Nephron progenitor cell (in vitro differentiated cells): ENCODE results near the gene PTPN5.
"Not testable (repeated sequence)": the region's sequence is repeated elsewhere in the genome, so short reads cannot be mapped to it uniquely, and the experiment has no call there.

Source experiments
- DNase-seq: peaks from one replicate; pipeline ENCODE4 v3.0.0; 2021
- H3K27ac Mint-ChIP-seq: 2 replicates; pipeline ENCODE4 v1.8.0; 2021; ENCODE audit warnings: mild to moderate bottlenecking, moderate library complexity, mixed read lengths
- H3K27me3 Mint-ChIP-seq: 2 replicates; pipeline ENCODE4 v1.8.0; 2021; ENCODE audit warnings: mild to moderate bottlenecking, low read depth, mixed read lengths; ENCODE audit not compliant: poor library complexity
- H3K36me3 Mint-ChIP-seq: 2 replicates; pipeline ENCODE4 v1.8.0; 2021; ENCODE audit warnings: low read depth, mixed read lengths
- H3K4me1 Mint-ChIP-seq: 2 replicates; pipeline ENCODE4 v1.8.0; 2021; ENCODE audit warnings: mixed read lengths
- H3K4me3 Mint-ChIP-seq: 2 replicates; pipeline ENCODE4 v1.8.0; 2021; ENCODE audit warnings: mild to moderate bottlenecking, moderate library complexity, mixed read lengths
- H3K9me3 Mint-ChIP-seq: 2 replicates; pipeline ENCODE4 v1.8.0; 2021; ENCODE audit warnings: mild to moderate bottlenecking, moderate library complexity, mixed read lengths
- CTCF ChIP-seq: fragments of 200-600 bp; sonication (generic); IDR thresholded peaks from 2 replicates; pipeline ENCODE4 v1.5.0; 2021; ENCODE audit warnings: antibody characterized with exemption

The PTPN5 gene

GRCh38 chr11:18791207-18791968 is at the start of gene PTPN5:
PTPN5 (minus strand) TSS chr11:18791798; CDS start chr11:18771958, 19,840 bp downstream.
- H3K27me3 Mint-ChIP-seq = peaks cover 83% of the 10 kb centered on the region

DNA sequence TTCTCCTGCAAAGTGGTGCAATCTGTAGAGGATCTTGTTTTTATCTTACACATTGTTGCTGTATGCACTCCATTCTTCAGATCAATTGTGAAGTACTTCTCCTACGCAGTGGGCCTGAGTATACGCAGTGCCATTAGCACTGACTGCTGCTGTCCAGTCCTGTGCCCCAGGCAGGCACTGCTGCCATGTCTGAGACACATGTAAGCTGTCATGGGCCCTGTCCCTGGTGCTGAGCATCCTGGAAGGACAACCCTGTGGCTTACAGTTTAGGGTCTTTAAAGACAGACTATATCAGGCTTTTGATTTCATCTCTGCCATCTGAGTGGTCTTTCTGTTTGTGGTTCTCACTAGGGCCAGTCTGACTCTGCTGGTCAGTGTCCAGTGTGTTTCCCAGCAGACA is 44.8 kb upstream of the PTPN5 start:
- no peak for TF ChIP-seq CTCF
- H3K4me3 Mint-ChIP-seq = no peak overlapping the region
- H3K4me1 Mint-ChIP-seq = no peaks in the 10 kb centered on the region
- H3K27me3 Mint-ChIP-seq = peaks cover 28% of the 10 kb centered on the region
- peak; percentile 42 for DNase-seq
- H3K27ac Mint-ChIP-seq = no peak overlapping the region
- H3K9me3 Mint-ChIP-seq = peaks cover 19% of the 10 kb centered on the region
- no peaks in the 10 kb centered on the region for H3K36me3 Mint-ChIP-seq

More at GRCh38 chr11:18791207-18791968, at the start of gene PTPN5:
- Mint-ChIP-seq H3K27ac (no peak within 1 kb of the TSS), H3K4me1 (peaks cover 12% of the 10 kb centered on the region), H3K36me3 (no peaks in the 10 kb centered on the region), H3K4me3 (peak within 1 kb of the TSS; percentile 82), H3K9me3 (no peaks in the 10 kb centered on the region)
- no peak for TF ChIP-seq CTCF
- peak; percentile 73 for DNase-seq

DNA sequence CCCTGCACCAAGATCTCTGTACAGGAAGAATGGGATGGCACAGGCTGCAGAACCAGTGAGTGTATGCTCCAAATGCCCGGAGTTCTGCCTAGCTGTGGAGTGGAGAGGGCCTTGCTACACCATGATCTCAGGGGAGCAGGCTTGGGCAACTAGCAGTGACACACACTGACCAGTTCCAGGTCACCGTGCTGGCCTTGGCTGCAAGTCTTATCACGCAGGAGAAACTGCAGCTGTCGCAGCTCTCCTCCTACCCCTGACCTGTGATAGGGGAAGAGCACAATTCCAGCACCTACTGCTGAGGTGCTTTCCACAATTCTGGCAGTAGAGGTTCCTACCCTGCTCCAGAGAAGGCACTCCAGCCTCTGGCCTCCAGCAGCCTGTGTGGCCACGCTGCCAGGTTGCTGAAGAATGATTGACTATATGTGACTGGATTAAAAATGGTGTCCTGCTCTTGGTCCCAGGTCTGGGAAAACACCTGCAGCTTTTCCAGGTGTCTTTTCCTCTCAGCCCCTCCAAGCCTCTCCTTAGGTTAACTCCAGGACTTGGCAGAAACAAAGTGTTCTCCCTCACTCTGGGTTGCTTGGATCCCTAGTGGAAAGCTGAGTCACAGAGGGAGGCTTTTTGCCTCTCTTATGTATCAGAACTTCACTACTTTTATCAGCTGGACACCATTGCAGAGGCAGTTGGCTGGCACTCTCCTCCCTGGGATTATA is 43.3 kb upstream of the PTPN5 start:
- H3K27me3 Mint-ChIP-seq = peaks cover 37% of the 10 kb centered on the region
- TF ChIP-seq CTCF = no peak
- H3K27ac Mint-ChIP-seq = no peak overlapping the region
- no peak for DNase-seq
- no peaks in the 10 kb centered on the region for H3K36me3 Mint-ChIP-seq
- peaks cover 13% of the 10 kb centered on the region for H3K9me3 Mint-ChIP-seq
- no peak overlapping the region for H3K4me3 Mint-ChIP-seq
- no peaks in the 10 kb centered on the region for H3K4me1 Mint-ChIP-seq

GRCh38 chr11:18820160-18820559 is 28.6 kb upstream of the PTPN5 start:
- H3K4me1 Mint-ChIP-seq = peaks cover 16% of the 10 kb centered on the region
- H3K4me3 Mint-ChIP-seq, H3K27ac Mint-ChIP-seq, DNase-seq, H3K9me3 Mint-ChIP-seq, H3K36me3 Mint-ChIP-seq: not testable (repeated sequence)
- peaks cover 24% of the 10 kb centered on the region for H3K27me3 Mint-ChIP-seq

DNA sequence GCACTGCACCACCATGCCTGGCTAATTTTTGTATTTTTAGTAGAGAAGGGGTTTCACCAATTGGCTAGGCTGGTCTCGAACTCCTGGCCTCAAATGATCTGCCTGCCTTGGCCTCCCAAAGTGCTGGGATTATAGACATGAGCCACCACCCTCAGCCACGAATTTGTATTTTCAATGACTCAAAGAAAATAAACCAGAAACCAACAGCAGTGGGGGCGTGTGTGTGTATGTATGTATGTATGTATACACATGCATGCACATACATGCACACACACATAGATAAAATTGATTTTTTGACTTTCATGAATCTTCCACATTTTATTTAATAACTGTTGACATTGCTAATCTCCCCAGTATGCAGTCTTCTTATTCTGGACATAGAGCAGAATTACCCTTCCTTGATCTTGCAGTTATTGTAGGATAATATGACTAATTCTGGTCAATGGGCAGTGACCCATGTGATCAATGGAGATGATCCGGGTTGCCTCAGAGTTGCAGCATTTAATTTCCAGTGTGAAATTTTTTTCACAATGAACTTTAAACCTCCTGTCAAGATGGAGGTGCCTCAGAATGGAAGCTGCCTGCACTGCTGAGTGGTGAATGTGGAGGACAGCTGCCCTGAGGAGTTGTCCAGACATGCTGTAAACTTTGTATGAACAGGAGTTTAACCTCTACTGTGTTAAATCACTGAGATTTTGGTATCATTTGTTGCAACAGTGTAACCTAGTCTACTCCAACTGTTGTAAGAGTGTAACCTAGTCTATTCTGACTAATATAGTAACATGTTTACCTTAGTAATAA is 12.8 kb upstream of the PTPN5 start:
- Mint-ChIP-seq H3K36me3 (no peaks in the 10 kb centered on the region), H3K4me3 (no peak overlapping the region), H3K27ac (no peak overlapping the region), H3K27me3 (peaks cover 62% of the 10 kb centered on the region), H3K4me1 (no peaks in the 10 kb centered on the region), H3K9me3 (no peaks in the 10 kb centered on the region)
- DNase-seq = no peak
- TF ChIP-seq CTCF = no peak
